Activated T-cell treated with anti-CD3 and anti-CD28 coated beads, Interleukin-2, amount 50 U/mL, for 1 hour (primary cell): ENCODE data around the gene GALNT9.
"Not testable (repeated sequence)": the region's sequence is repeated elsewhere in the genome, so short reads cannot be mapped to it uniquely, and the experiment has no call there.

Source experiments
- DNase-seq: peaks from one replicate; pipeline ENCODE4 v3.0.0-alpha.2; 2020

GALNT9 gene

DNA sequence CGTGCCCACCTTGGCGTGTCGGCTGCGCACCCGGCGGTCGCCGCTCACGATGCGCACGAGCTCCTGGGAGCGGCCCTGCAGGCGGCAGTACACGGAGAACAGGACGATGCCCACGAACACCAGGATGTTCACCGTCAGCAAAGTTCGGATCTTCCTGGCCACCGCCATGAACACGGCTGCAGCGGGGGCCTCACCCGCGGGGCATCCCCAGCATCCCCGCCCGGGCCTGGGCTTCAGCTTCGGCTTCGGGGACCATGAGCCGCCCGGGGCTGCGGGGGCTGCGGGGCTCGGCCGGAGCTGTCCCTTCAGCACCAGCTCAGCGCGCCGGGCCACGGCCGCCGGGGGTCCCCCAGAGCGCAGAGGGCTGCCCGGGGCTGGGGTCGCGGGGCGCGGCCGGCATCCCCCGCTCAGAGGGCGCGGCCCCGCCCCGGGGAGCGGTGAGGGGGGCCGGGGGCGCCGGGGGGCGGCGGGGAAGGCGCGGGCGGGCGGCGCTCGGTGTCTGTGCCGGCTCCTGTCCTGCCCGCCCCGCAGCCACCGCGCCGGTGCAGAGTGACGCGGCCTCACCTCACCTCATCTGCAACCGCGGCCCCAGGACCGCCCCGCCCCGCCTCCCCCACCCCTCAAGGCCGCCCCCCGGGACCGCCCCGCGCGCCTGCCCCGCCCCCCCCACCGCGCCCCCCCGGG is at the start of gene GALNT9:
Gene GALNT9 (minus strand): TSS at position 554 of the 684 bp plus-strand sequence. CDS start 386 bp downstream, at position 168.
- DNase-seq = peak; percentile 25

DNA sequence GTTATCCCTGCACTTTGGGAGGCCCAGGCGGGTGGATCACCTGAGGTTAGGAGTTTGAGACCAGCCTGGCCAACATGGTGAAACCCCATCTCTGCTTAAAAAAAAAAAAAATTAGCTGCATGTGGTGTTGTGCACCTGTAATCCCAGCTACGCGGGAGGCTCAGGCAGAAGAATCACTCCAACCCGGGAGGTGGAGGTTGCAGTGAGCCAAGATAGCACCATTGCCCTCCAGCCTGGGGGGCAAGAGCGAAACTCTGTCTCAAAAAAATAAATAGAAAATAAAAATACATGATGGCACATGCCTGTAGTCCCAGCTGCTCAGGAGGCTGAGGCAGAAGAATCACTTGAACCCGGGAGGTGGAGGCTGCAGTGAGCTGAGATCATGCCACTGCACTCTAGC is 49.7 kb upstream of the GALNT9 start:
- not testable (repeated sequence) for DNase-seq

DNA sequence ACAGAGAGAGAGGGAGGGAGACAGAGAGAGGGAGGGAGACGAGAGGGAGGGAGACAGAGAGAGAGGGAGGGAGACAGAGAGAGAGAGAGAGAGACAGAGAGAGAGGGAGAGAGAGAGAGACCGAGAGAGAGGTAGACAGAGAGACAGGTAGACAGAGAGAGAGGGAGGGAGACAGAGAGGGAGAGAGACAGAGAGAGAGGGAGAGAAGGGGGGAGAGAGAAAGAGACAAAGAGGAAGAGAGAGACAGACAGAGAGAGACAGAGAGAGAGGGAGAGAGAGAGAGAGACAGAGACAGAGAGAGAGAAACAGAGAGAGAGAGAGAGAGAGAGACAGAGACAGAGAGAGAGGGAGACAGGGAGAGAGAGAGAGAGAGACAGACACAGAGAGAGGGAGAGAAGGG is 47.8 kb upstream of the GALNT9 start:
- no peak for DNase-seq

DNA sequence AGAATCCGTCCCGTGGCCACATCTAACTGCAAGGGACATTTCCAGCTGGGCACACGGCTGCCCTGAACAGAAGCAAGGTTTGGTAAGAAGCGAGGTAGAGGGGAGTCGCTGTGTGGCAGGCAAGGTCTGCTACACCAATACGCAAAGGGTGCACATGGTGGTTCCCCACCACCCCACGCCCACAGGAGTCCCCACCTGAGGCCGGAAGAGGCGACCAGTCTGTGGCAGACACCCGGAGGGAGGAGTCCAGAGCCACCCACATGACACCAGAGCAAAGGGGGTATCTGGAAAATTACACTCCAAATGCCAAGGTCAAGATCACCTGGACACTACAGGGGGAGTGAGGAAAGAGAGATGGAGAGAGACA is 47.1 kb upstream of the GALNT9 start:
- DNase-seq = no peak

DNA sequence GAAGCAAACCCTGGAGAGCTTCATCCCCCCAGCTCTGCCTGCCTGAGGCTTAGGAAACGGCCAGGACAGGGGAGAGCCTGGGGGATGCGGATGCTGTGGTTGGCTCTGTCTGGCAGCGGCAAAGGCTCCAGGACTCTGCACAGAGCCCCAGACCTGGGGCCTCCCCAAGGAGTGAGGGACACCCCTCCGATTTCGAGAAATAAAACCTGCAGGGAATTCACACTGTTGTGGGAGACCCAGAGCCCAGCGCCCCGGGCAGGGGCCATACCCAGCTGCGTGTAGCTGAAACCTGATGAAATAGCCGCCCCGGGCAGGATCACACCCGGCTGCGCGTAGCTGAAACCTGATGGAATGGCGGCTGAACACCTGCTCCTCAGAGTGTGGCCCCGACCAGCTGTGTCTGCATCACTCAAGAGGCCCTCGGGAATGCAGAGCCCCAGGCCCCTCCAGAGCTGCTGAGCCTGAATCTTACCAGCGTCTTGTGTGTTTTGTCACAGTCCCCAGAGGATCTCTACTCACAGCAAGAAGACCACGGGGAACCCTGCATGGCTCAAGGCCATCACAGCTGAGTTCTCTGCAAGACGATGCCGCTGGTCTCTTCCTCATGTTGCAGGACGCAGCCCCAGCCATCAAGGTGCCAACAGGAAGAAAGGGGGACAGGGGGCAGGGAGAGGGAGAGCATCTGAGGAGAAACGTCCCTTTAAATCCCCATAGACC is 46.5 kb upstream of the GALNT9 start:
- no peak for DNase-seq

DNA sequence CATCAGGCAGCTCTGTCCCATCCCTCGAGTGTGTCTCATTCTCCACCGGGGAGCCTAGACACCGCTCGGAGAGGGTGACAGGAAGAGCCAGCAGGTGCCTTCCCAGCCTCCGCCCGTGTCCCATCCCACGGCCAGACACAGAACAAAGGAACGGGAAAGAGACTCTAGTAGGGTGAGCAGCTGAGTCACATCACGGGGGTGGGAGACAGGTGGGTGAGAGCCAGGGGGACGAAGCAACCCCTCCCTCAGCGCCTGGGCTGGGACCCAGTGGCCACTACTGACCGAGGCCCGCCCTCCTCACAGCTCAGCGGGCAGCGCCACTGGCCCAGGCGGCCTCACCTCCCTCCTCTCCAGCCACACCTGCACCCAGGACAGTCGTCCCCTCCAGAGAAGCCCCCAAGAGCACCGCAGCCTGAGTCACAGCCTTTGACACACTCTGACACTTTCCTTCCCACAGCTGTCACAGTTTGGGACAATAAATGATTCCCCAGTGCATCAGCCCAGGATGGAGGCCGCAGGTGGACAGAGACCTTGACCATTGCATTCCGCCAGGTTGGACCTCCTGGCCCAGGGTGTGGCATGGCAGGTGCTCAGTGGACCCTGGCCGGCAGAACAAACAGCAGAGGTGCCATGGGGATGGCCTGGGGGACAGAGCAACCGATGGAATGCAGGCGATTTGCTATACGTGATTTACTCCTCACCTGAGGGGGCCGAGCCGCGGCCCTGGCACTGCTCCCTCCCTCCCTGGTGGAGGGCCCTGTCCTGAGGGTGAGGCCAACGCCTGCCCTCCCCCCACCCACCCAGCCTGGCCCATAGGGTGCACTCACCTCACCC is 45.4 kb upstream of the GALNT9 start:
- DNase-seq = no peak

DNA sequence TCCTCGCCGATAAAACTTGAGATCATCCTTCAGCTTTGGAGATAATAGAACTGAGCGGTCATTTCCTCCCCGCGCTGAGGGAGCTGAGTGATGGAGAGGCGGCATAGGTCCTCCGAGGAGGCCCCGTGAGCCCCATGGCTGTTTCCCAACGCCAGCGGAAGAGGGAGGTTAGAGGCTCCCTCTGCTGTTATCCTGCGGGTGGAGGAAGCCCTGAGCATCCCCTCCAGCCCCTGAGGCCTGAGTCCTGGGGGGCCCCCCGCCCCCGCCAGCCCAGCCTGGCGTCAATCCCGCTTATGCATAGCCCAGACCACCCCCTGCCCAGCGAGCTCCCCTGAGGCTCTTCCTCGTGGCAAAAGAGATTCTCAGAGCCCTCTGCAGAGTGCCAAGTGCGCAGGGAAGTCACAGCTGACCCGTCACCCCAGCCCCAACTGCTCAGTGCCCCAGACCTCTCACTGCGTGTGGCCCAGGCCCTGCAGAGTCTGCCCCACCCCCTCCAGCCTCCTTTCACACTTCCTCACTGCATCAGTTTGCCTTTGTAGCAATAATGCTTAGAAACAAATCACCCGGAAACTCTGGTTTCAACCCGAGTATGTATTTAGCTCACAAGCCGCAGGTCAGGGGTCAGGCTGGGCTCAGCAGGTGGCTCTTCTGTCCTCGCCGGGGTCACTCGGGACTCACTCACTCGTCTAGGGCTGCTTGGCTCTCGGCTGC is 44.7 kb upstream of the GALNT9 start:
- no peak for DNase-seq

DNA sequence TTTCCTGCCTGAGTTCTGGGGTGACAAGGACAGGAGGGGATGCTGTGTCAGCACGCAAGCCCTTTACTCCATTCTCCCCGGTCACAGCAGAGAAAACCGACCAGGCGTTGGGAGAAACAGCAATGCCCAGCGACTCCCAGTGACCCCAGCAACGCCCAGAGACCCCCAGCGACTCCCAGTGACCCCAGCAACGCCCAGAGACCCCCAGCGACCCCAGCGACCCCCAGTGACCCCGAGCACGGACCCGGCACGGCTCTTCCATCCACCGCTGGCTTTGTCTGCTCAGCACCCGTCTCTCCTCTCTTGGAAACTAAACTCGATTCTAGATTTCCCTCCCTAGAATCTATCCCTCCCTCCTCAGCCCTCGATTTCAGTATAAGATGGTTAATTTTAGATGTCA is 38.5 kb upstream of the GALNT9 start:
- no peak for DNase-seq

DNA sequence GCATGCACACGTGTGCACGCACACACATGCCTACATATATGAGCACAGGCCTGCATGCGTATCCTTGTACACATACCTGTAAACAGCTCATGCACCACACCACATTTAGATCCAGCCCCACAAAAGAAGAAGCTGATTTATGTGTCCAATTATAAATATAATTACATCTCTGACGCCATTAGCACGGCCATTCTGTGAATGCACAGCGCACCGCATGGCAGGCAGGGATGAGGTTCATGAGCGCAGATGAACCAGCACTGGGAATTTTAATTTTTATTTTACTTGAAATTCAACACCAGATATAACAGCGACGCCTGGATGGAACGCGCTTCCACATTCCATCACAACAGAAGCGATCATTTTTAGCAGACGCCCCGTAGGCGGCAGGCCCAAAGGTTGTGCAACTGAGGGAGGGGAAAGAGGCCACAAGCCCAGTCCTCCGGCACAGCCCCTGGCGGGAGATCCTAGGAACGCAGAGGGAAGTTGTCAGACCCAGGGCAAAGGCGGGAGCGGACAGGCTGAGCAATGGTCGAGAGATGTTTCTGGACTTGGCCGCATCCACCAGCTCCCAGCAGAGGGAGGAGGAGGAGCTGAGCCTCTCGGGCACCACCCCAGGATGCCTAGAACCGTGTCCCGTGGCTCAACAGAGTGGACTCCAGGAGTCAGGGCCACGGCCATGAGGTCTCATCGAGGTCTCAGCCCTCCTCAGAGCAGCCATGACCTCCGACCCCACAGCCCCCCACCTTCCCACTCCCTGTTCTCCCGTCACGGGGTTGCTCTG is 37.9 kb upstream of the GALNT9 start:
- DNase-seq = no peak

DNA sequence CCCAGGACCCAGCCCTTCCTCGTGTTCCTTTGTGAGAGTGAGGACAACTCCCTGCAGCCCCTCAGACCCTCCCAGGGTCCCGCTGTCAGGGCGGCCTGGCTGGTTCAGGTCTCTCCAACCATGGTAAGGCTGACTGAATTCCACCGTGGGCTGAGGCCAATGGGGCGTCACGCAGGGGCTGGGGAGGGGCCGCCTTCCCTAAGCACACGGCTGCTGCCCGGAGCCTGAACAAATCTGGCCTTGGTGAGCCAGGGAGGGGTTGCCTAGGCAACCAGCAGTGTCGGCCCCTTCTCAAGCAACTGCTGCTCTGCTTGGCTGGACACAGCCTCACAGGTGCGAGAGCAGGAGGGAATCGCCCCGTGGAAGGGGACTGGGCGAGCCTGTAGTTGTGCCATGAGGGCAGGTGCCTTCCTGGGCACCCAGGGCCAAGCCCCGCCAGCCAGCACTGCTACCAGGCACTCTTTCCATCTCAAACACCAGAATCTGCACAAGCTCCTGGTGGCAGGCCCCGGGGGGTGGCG is 37.0 kb upstream of the GALNT9 start:
- DNase-seq = no peak

DNA sequence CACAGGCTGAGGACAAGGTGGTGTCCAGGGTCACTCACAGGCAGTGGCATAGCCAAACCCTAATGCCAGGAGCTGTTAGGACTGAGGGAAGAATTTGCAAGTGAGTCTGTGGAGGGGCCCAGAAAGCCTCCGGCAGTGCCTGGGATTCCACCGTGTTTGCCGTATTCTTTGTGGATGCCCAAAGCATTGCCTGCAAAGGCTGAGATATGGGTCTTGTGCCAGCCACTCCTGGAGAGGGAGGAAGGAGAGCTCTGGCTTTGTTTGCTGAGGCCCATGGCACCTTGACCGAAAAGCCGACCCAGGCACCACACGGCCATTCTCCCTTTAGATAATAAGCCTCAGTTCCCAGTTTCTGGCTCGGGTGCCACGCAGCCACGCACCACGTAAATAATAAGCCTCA is 35.8 kb upstream of the GALNT9 start:
- no peak for DNase-seq

DNA sequence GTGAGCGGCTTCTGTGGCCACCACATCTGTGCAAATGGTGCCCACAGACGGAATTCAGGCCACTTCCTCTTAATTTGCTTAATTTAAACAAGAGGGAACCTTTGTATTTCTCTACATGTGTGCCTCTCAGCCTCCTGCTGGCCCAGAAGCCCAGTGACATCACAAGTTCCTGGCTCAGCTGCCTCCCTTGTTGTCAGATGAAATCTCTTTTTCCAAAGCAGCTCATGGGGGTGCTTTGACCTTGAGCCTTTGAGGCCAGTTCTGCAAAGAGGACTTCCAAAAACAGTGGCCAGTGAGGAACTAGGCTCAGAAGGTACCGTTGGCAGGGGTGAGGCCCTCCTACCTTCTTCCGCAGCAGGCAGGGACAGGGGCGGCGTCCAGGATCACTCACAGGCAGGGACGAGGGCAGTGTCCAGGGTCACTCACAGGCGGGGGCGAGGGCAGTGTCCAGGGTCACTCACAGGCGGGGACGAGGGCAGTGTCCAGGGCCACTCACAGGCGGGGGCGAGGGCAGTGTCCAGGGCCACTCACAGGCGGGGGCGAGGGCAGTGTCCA is 35.0 kb upstream of the GALNT9 start:
- no peak for DNase-seq

DNA sequence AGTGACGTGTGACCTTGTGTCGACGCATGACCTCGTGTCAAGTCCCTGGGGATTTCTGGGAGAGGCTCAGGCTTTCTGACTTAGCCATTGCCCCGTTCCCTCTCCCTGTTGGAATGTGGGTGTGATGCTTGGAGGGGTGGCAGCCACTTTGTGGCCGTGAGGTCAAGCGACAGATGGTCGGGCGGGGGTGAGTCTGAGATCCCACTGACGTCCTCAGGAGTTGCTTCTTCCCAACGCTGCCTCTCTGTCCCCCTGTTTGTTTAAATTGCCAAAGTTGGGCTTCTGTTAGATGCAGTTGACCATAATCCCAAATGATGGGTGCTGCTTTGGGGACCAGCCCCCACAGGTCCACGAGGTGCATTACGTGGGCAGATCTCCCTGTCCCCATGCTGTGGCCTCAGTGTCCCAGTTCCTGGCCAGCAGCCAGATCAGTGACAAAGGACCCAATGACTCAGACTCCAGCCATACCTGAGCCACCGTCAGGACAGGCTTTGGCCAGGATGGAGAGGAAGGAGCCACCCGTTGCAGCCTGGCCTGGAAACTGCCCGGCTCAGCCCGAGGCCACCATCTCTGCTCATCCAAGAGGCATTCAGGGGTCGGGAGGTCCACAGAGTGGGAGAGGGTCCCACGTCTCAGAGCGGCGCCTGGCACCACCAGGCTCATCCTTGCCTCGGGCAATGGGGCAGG is 34.4 kb upstream of the GALNT9 start:
- no peak for DNase-seq

DNA sequence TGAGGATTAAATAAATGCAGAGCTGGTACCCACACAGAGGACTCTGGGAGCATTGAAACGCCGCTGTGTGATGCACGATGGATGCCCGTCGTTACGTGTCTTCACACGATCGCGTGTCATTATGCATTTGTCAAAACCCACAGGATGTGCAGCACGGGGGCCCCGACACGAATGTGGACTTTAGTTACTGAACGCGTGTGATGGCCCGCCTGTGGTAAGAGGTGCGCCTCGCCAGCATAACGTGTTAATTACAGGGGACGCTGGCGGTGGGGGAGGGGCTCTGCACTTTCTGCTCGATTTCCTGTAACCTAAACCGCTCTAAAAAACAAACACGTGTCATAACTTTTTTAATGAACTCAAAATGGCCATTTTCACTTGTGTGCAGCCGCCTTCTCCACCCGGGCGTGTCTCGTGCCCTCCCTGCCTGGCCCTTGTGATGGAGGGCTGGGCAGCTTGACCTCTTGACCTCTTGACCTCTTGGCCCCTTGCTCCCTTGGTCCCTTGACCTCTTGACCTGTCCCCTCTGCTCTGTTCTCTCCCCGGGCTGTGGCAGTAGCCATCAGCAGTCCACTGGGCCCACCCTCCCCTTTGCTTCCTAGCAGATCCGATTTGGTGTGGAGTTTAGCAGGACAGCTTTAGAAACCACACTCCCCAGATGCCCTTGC is 33.7 kb upstream of the GALNT9 start:
- DNase-seq = no peak

DNA sequence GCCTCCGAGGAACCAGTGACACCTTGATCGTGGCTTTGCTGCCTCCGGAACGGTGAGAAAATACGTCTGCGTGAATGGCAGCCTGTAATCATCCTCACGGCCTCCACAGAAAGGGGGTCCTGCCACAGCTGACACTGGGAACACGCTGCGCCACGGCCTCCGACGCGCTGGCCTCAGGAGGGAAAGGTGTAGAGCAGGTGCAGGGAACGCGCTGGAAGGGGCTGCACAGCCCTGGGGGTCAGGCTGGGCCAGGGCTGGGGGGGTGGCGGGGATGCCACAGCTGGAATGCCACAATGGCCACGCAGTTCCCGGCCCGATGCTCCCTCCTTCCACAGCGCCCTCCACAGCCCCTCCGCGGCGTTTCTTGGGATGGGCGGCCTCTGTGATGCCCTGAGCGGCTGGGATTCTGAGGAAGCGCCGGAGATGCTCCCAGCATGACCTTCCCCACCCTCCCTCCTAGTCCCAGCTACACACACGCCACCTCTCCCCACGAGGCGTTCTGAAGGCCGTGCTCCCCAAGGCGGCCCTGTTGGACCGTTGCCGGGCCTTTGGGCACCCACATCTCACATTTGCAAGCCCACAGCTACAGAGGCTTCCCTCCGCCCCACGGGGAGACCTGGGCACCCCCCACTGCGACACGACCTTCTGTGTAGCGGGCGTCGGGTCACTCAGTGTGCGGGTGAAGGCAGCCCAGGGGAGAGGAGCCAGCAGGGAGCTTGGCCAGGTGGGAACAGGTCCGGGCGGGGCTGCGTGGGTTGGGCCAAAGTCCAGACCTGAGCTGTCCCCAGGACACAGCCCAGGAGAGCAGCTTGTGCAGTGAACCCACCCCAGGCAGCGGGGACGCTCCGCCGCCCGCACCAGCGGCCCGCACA is 31.8 kb upstream of the GALNT9 start:
- no peak for DNase-seq

DNA sequence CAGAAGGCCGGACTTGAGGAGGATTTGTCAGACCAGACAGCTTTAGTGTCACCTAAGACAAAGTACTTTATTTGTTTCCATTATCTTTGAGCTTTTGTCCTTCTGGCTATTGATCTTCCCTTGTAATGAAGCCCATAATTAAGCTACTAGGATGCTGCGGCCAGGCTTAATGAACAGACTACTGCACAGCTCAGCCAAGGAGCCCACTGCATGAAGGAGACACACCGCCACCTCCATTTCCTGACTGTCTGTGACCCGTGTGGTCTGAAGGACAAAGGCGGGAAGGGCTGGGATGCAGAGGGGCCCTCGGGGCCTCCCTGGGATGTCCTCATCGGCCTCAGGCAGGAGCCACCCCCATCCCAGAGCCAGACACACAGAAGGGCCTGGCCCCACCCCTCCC is 31.0 kb upstream of the GALNT9 start:
- DNase-seq = no peak

DNA sequence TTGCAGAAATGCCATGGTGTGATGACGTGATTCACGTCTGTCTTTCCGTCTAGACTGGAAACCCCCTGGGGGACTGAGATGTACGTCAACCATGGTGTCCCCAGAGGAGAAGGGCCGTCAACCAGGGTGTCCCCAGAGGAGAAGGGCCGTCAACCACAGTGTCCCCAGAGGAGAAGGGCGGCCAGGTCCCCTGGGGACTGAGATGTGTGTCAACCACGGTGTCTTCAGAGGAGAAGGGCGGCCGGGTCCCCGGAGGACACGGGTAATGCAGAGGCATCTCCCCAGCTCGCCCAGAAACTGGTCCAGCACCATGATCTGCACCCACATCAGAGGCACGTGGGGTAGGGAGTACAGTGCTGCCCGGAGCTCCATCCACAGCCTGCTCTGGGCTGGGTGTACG is 30.6 kb upstream of the GALNT9 start:
- DNase-seq = no peak

DNA sequence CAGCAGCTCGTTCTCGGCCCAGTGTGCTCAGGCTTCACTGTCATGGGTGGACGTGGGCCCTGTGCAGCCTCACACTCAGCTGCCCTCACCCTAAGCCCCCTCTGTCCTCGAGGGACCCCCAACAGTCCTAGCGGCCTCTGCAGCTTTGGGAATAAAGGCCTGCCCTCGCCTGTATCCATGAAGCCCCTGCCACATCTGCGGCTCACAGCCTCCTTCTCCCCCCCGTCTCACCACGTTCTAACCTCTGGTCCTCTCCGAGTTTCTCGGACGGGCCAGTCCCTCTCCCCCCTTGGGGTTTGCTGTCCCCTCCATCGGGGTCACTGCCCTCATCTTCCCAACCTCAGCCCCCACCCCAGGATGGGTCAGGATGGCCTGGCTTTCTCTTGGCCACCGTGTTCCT is 30.2 kb upstream of the GALNT9 start:
- no peak for DNase-seq
